HTERT RPE-1 (cell line): ENCODE results near the gene PHKB.
"Not testable (repeated sequence)": the region's sequence is repeated elsewhere in the genome, so short reads cannot be mapped to it uniquely, and the experiment has no call there.

Source experiments
- in situ Hi-C: fragments of 300-500 bp; cut with MboI; formaldehyde crosslinking; loops from 4 replicates; pipeline ENCODE4 v1.14.3; 2020; ENCODE audit warnings: low sequenced_read_pairs

The PHKB gene

DNA sequence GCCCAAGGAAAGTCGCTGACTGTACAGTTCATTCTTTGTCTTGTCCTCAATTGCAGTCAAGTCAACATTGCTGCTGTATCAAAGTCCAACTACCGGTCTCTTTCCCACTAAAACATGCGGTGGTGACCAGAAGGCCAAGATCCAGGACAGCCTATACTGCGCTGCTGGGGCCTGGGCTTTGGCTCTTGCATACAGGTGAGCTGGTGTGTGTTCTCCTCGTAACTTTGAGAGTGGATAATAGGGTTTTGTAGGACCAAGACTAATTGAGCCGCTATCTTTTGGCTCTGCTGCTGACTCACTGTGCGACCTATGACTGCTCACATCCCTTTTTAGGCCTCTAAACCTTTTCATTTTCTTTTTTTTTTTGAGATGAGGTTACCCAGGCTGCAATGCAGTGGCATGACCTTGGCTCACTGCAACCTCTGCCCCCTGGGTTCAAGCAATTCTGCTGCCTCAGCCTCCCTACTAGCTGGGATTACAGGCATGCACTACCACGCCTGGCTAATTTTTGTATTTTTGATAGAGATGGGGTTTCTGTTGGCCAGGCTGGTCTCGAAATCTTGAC is 38.7 kb downstream of the PHKB start:
- in situ Hi-C loops: no loop called here

GRCh38 chr16:47503936-47504335 is 42.8 kb downstream of the PHKB start:
- in situ Hi-C loops: no loop called here

DNA sequence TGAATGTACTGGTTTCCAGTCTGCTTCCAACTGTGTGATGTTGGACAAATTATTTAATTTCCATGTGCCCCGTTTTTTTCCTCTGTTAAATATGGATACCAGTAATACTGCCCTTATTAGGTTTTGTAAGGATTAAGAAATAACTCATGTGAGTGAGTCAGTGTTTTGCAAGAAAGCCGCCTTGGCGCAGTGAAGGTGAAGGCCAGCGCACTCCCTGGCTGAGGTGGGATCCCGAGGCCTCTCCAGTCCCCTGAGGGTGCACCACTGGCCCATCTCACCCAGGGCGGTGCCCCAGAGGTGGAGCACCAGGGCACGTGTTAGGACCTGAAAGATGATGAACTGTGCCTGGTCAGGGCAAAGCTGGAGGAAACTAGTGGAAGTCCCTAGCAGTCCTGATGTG is 43.5 kb downstream of the PHKB start:
- in situ Hi-C loops: no loop called here

DNA sequence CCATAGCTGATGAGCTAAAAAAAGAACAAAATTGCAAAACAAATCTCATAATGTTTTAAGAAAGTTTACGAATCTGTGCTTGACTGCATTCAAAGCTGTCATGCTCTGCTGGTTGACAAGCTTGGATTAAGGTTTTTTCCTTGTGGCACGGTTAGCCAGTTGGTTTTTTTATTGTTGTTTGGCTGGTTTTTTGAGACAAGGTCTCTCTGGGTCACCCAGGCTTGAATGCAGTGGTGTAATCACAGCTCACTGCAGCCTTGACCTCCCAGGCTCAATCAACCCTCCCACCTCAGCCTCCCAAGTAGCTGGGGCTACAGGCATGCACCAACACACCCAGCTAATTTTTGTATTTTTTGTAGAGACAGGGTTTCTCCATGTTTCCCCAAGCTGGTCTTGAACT is 45.7 kb downstream of the PHKB start:
- in situ Hi-C loops: no loop called here

- in situ Hi-C loops: no loop called here
Observed at GRCh38 chr16:47507701-47508100, 46.6 kb downstream of the PHKB start.

DNA sequence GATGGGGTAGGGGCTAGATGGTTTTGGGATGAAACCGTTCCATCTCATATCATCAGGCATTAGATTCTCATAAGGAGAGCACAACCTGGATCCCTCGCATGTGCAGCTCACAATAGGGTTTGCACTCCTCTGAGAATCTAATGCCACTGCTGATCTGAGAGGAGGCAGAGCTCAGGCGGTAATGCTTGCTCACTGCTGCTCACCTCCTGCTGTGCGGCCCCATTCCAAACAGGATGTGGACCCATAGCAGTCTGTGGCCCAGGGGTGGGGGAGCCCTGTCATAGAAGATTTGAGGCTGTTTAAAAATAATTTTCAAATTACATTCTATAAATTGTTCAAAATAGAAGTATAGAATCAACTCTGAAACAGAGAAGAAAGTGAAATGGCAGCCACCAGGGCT is 50.8 kb downstream of the PHKB start:
- in situ Hi-C loops: no loop called here

- in situ Hi-C loops: no loop called here
Observed at GRCh38 chr16:47519037-47519436, 57.9 kb downstream of the PHKB start.

- in situ Hi-C loops: no loop called here
Observed at GRCh38 chr16:47519546-47519945, 58.4 kb downstream of the PHKB start.

DNA sequence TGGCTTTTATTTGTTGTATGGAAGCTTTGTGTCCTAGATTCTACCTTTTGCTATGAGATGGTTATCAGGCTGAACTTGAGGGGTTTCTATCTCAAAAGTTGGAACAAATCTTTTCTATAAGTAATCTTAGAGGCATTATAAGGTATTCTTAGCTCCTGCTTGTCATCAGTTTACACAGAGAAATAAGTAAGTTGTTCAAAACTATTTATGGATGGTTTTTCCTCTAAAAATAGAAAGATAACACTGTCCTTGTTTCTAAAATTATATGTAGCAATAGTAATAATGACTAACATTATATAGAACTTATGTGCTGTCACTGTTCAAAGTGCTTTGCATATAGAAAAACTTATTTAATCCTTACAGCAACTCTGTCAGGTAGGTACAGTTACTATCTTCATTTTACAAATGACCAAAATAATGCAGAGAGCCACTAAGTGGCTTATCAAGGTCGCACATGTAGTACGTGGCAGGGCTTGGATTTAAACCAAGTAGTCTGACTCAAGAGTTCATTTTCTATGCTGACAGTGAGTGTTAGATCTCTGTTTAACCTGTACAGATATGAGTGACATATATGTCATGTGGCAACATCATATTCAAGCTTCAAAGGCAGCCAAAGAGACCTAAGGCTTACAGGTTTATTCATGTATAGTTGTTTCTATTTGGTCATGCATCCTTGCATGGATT is 59.0 kb downstream of the PHKB start:
- in situ Hi-C loops: no loop called here

GRCh38 chr16:47523342-47524006 is 62.3 kb downstream of the PHKB start:
- in situ Hi-C loops: no loop called here

DNA sequence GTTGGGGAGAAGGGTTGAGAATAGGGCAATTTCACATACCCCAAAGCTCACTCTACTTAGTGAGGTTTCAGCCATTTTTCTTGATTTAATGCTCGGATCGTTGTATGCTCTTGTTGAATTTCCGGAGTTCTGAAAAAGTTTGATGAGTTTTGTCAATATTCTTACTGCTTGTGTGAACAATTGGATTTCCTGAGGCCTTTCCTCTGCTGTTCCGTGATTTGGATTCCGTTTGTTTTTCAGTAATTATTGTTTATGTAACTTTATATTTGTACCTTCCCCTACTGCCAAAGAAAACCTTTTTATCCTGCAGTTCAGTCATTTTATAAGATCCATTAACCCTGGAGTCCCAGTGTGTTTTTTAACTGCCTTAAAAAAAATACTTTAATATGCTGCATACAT is 62.9 kb downstream of the PHKB start:
- in situ Hi-C loops: no loop called here

DNA sequence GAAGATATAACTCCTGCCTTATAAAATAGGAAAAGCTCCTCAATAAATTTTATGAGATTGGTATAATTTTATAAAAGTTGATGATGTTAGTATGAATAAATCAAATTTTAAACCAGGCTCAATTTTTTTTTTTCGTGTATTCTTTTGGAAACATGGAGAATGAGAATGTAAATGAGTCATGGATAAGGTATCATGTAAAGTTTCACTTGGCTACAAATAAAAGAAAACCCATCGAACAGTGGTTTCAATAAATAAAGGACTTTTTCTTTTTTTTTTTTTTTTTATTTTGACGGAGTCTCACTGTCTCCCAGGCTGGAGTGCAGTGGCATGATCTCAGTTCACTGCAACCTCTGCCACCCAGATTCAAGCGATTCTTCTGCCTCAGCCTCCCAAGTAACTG is 67.3 kb downstream of the PHKB start:
- in situ Hi-C loops: no loop called here

DNA sequence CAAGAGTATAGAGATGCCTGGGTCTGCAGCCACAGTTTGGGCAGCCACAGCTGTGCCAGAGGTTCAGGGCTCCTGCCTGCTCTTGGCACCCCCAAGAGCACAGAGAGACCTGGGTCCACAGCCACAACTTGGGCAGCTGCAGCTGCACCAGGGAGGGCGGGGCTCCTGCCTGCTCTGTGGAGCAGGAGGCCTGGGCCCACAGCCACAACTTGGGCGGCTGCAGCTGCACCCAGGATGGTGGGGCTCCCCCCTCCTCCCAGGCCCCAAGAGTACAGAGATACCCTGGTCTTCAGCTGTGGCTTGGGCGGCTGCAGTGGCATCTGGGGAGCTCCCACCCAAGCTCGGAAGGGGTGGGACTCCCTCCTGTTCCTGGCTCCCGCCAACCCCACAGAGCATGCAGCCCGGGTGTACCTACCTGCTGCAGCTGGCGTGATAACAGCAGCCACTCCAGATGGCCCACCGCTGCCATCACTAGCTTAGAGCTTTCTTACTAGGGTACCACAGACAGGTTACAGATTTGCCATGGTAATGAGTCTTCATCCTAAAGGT is 72.7 kb downstream of the PHKB start:
- in situ Hi-C loops: no loop called here

GRCh38 chr16:47538472-47538871 is 77.3 kb downstream of the PHKB start:
- in situ Hi-C loops: no loop called here

- in situ Hi-C loops: not testable (repeated sequence)
Observed at GRCh38 chr16:47539707-47540670, 78.9 kb downstream of the PHKB start.

DNA sequence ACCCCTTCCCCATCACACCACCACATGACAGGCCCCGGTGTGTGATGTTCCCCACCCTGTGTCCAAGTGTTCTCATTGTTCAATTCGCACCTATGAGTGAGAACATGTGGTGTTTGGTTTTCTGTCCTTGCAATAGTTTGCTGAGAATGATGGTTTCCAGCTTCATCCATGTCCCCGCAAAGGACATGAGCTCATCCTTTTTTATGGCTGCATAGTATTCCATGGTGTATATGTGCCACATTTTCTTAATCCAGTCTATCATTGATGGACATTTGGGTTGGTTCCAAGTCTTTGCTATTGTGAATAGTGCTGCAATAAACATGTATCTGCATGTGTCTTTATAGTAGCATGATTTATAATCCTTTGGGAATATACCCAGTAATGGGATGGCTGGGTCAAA is 80.0 kb downstream of the PHKB start:
- in situ Hi-C loops: not testable (repeated sequence)

DNA sequence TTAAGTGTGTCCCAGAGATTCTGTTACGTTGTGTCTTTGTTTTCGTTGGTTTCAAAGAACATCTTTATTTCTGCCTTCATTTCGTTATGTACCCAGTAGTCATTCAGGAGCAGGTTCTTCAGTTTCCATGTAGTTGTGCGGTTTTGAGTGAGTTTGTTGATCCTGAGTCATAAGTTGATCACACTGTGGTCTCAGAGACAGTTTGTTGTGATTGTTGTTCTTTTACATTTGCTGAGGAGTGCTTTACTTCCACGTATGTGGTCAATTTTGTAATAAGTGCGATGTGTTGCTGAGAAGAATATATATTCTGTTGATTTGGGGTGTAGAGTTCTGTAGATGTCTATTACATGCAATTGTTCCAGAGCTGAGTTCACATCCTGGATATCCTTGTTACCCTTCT is 83.1 kb downstream of the PHKB start:
- in situ Hi-C loops: not testable (repeated sequence)

- in situ Hi-C loops: not testable (repeated sequence)
Observed at GRCh38 chr16:47551185-47551584, 90.1 kb downstream of the PHKB start.

DNA sequence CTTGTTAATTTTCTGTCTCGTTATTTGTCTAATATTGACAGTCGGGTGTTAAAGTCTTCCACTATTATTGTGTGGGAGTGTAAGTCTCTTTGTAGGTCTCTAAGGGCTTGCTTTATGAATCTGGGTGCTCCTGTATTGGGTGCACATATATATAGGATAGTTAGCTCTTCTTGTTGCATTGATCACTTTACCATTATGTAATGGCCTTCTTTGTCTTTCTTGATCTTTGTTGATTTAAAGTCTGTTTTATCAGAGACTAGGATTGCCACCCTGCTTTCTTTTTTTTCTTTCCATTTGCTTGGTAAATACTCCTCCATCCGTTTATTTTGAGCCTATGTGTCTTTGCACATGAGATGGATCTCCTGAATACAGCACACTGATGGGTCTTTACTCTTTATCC is 90.6 kb downstream of the PHKB start:
- in situ Hi-C loops: not testable (repeated sequence)

GRCh38 chr16:47553853-47554564 is 92.9 kb downstream of the PHKB start:
- in situ Hi-C loops: no loop called here
